ENCODE data around the gene LARGE1.

- TF ChIP-seq, protein P1, sequence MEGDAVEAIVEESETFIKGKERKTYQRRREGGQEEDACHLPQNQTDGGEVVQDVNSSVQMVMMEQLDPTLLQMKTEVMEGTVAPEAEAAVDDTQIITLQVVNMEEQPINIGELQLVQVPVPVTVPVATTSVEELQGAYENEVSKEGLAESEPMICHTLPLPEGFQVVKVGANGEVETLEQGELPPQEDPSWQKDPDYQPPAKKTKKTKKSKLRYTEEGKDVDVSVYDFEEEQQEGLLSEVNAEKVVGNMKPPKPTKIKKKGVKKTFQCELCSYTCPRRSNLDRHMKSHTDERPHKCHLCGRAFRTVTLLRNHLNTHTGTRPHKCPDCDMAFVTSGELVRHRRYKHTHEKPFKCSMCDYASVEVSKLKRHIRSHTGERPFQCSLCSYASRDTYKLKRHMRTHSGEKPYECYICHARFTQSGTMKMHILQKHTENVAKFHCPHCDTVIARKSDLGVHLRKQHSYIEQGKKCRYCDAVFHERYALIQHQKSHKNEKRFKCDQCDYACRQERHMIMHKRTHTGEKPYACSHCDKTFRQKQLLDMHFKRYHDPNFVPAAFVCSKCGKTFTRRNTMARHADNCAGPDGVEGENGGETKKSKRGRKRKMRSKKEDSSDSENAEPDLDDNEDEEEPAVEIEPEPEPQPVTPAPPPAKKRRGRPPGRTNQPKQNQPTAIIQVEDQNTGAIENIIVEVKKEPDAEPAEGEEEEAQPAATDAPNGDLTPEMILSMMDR (IDR thresholded peaks at IDR 0.05), result no peak
- TF ChIP-seq POLR2AphosphoS5 (IDR thresholded peaks at IDR 0.05; ENCODE audit: low read depth, low read length) (no peak), TCF7L2 (IDR thresholded peaks at IDR 0.05; ENCODE audit: low read depth, low read length) (no peak)
- TF ChIP-seq, protein P2, sequence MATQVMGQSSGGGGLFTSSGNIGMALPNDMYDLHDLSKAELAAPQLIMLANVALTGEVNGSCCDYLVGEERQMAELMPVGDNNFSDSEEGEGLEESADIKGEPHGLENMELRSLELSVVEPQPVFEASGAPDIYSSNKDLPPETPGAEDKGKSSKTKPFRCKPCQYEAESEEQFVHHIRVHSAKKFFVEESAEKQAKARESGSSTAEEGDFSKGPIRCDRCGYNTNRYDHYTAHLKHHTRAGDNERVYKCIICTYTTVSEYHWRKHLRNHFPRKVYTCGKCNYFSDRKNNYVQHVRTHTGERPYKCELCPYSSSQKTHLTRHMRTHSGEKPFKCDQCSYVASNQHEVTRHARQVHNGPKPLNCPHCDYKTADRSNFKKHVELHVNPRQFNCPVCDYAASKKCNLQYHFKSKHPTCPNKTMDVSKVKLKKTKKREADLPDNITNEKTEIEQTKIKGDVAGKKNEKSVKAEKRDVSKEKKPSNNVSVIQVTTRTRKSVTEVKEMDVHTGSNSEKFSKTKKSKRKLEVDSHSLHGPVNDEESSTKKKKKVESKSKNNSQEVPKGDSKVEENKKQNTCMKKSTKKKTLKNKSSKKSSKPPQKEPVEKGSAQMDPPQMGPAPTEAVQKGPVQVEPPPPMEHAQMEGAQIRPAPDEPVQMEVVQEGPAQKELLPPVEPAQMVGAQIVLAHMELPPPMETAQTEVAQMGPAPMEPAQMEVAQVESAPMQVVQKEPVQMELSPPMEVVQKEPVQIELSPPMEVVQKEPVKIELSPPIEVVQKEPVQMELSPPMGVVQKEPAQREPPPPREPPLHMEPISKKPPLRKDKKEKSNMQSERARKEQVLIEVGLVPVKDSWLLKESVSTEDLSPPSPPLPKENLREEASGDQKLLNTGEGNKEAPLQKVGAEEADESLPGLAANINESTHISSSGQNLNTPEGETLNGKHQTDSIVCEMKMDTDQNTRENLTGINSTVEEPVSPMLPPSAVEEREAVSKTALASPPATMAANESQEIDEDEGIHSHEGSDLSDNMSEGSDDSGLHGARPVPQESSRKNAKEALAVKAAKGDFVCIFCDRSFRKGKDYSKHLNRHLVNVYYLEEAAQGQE (IDR thresholded peaks at IDR 0.05; ENCODE audit: insufficient read depth in 1 of 2, low read depth in 2 of 2, low read length in 1 of 2), result no peak
These were observed 452.6 kb downstream of the LARGE1 start for GRCh38 chr22:33467620-33468095.

Measured in Panc1 (cell line).